Globus pallidus (tissue), 1 donor: Measurements from ENCODE around the gene PKMYT1.

ENCODE experiments used
- DNase-seq: peaks from one replicate; pipeline ENCODE4 v3.0.0-alpha.2; 2015; ENCODE audit warnings: low spot score

The PKMYT1 gene

DNA sequence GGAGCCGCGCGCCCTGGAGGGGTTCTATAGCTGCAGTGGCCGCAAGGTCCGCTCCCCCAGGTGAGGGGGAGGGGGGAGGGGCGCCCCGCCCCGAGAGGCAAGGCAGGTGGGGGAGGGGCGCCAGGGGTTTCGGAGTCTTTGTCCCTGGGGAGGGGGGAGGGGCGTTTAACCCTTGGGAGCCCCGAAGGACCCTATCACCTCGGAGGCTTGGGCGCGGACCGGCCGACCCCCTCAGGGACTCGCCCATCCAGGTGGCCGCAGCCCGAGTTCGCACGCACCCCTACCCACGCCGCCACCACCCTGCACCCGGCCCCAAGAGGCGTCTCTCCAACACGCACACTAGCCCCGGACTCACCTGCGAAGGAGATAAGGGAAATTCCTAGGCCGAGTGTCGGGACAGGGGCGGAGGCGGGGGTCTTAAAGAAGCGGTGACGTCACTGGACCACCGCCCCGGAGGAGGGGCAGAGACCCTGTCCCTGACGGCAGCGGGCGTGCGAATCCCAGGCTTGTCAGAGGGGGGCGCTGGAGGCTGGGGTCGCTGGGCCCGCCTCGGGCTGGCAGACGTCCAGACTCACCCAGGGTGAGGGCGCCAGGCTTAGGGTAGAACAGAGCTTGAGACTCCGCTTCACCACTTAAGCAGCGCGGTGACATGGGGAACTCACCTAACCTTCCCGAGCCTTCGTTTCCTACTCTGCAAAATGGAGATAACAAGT lies 37.7 kb upstream of the PKMYT1 start, which contains the start of gene CLDN6:
CLDN6 (minus strand) TSS at position 390 of the 713 bp plus-strand sequence. CDS start 2,162 bp downstream, outside the sequence.
- DNase-seq, result no peak

GRCh38 chr16:3017344-3017743 lies 37.1 kb upstream of the PKMYT1 start:
- no peak for DNase-seq

DNA sequence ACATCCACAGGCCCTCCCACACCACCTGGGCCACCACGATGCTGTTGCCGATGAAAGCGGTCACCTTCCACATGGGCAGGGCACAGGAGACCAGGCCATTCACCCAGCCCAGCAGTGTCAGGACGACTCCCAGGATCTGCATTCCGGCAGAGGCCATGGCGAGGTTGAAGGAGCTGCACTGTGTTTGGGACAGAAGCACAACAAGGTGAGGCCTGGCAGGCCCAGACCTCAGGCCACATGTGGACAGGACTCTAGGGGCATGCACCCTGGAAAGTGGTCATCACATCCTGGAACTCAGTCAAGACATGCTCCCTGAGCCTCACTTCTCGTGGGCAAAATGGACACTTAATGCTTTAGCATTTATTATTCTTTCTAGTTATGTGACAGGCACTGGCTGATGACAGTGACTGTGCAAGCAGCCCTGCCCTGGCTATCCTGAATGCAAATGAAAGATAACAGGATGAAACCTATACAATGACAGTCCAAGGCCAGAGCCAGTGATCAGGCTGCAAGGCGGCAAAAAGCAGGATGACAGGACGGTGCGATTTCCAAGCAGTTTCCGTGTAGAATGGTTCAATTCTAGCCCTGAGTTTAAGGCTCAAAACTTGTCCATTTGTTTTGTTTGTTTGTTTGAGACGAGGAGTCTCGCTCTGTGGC lies 35.7 kb upstream of the PKMYT1 start:
- no peak for DNase-seq

- DNase-seq, result no peak
Observed at GRCh38 chr16:3014971-3015370, 34.7 kb upstream of the PKMYT1 start.

DNA sequence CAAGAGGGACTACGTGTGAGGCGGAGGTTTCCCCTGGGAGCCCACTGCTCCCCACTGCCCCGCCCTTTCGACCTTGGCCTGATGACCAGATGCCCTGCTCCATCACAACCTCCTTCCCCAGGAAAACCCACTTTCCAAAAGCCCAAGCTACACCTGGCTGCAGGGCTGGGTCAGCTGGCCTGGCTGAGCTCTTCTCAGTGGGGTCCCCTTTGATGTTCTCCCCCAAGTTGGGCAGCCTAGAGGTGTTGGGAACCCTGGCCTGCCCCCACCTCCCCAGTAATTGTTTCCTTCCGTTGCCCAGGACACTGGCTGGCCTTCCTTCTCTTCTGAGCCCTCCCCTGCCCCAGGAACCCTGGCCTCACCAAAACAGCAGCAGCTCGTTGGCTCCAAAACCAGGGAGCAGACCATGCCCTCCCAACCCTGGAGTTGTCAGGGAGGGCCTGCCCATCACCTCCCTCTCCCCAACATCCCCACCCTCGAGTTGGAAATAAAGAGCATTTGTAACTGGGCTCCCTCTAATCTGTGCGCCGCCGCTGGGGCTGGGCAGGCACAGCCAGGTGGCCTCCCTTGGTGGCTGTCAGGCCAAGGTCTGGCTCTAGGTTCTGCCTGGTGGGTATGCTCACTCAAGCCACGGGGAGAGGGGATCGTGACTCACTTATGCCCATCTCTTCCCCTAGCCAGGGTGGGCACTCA lies 33.9 kb upstream of the PKMYT1 start:
- no peak for DNase-seq

DNA sequence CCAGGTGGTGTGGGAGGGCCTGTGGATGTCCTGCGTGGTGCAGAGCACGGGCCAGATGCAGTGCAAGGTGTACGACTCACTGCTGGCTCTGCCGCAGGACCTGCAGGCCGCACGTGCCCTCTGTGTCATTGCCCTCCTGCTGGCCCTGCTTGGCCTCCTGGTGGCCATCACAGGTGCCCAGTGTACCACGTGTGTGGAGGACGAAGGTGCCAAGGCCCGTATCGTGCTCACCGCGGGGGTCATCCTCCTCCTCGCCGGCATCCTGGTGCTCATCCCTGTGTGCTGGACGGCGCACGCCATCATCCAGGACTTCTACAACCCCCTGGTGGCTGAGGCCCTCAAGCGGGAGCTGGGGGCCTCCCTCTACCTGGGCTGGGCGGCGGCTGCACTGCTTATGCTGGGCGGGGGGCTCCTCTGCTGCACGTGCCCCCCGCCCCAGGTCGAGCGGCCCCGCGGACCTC lies 33.3 kb upstream of the PKMYT1 start:
- no peak for DNase-seq

DNA sequence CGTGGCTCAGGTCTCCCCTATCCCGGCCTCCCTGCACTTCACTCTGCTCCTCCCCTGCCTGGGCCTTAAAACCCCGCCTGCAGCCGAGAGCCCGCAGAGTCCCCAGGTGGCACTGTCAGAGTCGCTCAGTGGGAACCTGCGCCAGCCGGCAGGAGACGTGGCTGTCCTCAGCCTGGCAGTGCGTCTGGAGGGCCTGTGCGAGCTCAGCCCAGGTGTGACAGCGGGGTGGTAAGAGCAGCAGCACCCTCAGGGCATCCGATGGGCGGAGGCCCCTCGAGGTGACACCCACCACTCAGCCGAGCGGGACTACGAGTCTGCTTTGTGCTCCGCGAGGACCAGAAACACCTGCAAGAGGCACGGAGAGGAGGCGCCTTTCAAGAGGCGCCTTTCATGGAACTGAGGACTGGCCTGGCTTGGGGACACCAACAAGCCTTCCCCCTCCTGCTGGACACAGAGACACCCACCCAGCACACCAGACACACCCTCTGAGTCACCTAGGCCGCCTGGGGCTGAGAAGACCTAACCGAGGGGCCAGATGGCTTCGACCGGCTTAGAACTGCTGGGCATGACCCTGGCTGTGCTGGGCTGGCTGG lies 32.7 kb upstream of the PKMYT1 start, which contains the start of gene CLDN9:
CLDN9 (plus strand) TSS at position 96 of the 593 bp plus-strand sequence; CDS start at position 536, 440 bp downstream.
- DNase-seq, result no peak

- DNase-seq, result no peak
Observed at GRCh38 chr16:3012246-3012645, 32.0 kb upstream of the PKMYT1 start.

- no peak for DNase-seq
Observed at GRCh38 chr16:3010510-3010909, 30.3 kb upstream of the PKMYT1 start.

DNA sequence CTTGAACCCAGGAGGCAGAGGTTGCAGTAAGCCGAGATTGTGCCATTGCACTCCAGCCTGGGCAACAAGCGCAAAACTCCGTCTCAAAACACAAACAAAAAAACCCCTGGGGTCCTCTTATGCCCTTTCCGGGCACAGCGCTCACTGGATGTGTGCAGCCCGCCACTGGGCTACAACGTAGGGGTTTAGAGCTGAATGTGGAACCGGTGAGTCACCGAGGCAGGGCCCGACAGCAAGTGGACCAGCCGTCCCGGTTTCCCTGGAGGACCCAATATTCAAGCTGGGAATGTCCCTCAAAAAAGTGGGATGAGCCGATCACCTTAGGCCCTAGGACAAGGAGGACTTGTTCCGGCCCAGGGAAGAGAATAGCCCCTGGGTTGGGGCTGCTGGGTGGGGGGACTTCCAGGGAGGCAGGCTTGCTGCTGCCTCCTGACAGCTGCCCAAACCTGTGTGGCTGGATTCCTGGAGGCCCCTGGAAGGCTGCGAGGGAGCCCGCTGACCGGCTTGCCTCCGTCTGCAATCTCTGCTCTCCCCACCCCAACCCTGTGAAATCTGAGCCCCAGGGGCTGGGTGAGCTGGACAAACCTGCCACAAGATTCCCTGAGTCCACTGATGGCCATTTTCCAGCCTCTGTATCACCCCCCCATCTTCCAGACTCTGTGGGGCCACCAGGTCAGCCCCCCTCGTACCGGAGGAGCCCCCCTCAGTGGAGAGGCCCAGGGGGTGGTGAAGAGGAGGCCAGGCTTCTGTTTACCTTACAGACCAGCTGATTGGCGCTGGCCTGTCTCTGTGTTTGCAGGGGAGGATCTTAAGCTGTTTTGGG lies 29.5 kb upstream of the PKMYT1 start:
- no peak for DNase-seq

DNA sequence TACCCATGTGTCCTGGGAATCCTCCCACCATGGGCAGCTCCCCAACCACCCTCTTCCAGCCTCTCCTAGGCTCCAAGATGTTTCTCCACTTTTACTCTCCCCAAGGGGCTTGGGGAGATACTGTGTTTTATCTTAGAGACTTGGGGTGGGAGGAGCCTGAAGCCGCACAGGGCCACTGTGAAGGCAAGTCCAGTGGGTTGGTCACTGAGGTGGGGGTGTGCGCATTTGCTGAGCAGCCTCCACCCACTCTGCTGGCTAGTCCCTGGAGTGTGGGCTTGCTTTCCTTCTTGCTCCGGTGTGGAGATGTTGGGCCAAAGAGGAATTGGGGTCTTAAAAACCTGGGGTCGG lies 28.4 kb upstream of the PKMYT1 start:
- no peak for DNase-seq

GRCh38 chr16:3007957-3008689 lies 27.9 kb upstream of the PKMYT1 start:
- peak; percentile 33 for DNase-seq

GRCh38 chr16:3007059-3007956 lies 27.1 kb upstream of the PKMYT1 start:
- DNase-seq, result no peak

DNA sequence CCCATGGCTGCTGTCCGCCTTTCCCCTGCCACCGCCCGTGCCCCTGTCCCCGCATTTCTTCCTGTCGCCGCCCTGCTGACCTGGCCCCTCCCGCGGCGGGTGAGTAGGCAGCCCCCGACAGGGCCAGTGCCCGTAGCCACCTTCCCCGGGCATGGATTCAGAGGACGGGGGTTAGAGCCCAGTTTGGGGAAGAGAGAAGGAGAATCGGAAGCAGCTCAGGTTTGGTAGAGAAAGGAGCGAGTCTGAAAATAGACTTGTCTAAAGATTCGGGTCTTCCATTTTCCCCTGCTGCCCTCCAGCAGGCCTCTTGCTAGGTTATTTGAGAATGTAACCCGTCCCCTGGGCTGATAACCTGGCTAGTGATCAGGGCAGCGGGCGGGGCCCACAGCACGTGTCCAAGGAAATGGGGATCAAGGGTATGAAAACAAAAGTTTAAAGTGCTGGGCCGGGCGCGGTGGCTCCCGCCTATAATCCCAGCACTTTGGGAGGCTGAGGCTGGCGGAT lies 24.6 kb upstream of the PKMYT1 start:
- no peak for DNase-seq

DNA sequence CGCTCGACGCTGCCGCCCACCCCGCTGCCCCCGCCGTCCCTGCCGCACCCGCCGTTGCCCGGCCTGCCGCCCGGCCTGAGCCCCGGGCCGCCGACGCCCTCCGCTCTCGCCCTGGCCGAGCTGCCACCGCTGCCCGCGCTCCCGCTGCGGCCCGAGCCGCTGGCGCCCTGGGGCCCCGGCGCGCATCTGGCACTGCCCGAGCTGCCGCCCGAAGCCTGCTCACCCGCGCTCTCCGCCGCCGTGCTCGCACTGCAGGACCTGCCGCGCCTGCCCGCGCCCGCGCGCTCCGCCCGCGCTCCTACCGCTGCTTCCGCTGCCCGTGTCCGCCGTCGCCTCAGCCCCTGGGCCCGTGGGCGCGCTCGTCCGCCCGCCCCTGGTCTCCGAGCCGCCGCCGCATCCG lies 24.1 kb upstream of the PKMYT1 start:
- no peak for DNase-seq

DNA sequence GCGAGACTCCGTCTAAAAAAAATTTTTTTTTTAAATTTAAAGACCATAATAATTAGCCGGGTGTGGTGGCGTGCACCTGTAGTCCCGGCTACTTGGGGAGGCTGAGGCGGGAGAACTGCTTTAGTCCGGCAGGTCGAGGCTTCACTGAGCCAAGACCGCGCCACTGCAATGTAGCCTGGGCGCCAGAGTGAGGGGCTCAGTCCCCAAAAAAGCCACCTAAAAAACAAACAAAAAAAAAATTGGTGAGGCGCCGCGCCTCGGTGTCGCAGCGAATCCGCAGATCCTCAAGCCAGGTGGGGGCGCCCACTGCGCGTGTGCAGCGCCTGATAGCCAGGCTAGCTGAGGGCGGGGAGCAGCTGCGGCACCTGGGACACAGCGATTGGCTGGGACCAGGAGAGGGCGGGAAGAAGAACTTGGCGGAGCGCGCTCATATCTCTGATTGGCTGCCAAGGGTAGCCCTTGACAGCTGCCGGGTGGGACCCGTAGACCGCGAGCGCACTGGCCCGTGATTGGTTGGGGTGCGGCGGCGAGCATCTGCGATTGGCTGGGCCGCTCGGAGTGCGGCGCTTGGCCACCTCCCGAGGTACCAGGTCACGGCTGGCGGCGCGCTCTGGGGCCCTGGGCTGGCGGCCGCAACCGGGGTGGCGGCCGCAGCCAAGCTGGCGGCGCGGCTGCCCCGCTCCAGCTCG lies 23.5 kb upstream of the PKMYT1 start:
- peak; percentile 98 for DNase-seq

GRCh38 chr16:3001316-3001715 lies 21.1 kb upstream of the PKMYT1 start:
- no peak for DNase-seq

GRCh38 chr16:3000540-3000939 lies 20.3 kb upstream of the PKMYT1 start:
- DNase-seq, result no peak

DNA sequence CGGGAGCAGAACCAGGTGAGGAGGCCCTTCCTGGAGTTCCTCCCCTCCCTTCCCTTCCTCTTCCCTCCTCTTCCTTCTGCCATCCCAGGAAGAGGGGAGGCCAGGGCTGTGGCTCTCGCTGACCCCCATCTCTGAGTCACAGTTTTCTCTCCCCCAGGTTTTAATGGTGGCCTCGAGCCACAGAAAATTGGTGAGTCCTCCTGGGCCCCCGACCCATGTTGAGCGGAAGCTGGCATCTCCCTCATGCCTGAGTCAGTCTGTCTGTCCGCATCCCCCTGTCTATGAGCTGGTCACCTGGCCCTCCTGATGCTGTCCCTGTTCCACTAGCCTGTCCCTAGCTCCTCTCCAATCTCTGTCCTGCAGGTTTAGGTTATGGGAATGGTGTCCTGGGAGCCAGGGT lies 19.7 kb upstream of the PKMYT1 start:
- DNase-seq, result no peak
